CD4-positive, alpha-beta memory T cell (primary cell): ENCODE measurements around the gene SLC25A44. TPM values are rescaled to one million over a fixed set of nuclear protein-coding genes. Genes with fewer than 3 reads are reported as not detected.

Experiments used
- CTCF ChIA-PET: fragments of 350-600 bp; sonication (Branson Sonifier 250); formaldehyde crosslinking; loops from one replicate; lab custom pipeline; 2021; ENCODE audit warnings: inconsistent platforms; ENCODE audit not compliant: partially characterized antibody; lab: Charles Lee
- POLR2A ChIA-PET: fragments of 350-600 bp; sonication (Branson Sonifier 250); formaldehyde crosslinking; loops from one replicate; lab custom pipeline; 2021; ENCODE audit not compliant: partially characterized antibody; lab: Charles Lee
- DNase-seq, 5 donors: peaks; one replicate each; pipeline versions ENCODE4 v3.0.0 to v3.0.0-alpha.2; 2020 to 2022; ENCODE audit warnings: mixed read lengths in 1 of 5
- H3K27ac ChIP-seq: one replicate; pipeline ENCODE4 v1.7.0; 2013; ENCODE audit warnings: low read depth, low read length
- H3K27me3 ChIP-seq: 2 replicates; pipeline ENCODE4 v1.7.0; 2013; ENCODE audit warnings: mild to moderate bottlenecking, low read length, moderate library complexity; ENCODE audit not compliant: insufficient read depth
- H3K36me3 ChIP-seq: 2 replicates; pipeline ENCODE4 v1.7.0; 2013; ENCODE audit warnings: mild to moderate bottlenecking, low read length, moderate library complexity; ENCODE audit not compliant: insufficient read depth
- H3K4me1 ChIP-seq: 2 replicates; pipeline ENCODE4 v1.7.0; 2013; ENCODE audit warnings: mild to moderate bottlenecking, low read length, moderate library complexity; ENCODE audit not compliant: insufficient read depth
- H3K4me3 ChIP-seq, 2 donors: one replicate each; pipeline ENCODE4 v1.7.0; 2013; ENCODE audit warnings: low read length in 2 of 2, mild to moderate bottlenecking in 1 of 2
- H3K9me3 ChIP-seq, 2 donors: one replicate each; pipeline ENCODE4 v1.7.0; 2013; ENCODE audit warnings: low read length in 2 of 2, control low read depth in 1 of 2; ENCODE audit not compliant: control insufficient read depth in 1 of 2
- H3K27ac Mint-ChIP-seq, 7 donors: one replicate each; pipeline ENCODE4 v1.8.0; 2020 to 2021; ENCODE audit warnings: mixed read lengths in 7 of 7, mild to moderate bottlenecking in 6 of 7, inconsistent platforms in 3 of 7, moderate library complexity in 3 of 7
- H3K27me3 Mint-ChIP-seq, 2 donors: one replicate each; pipeline ENCODE4 v1.8.0; 2020 to 2021; ENCODE audit warnings: mixed read lengths in 2 of 2
- H3K36me3 Mint-ChIP-seq, 2 donors: one replicate each; pipeline ENCODE4 v1.8.0; 2020 to 2021; ENCODE audit warnings: mixed read lengths in 2 of 2, inconsistent platforms in 1 of 2, mild to moderate bottlenecking in 1 of 2
- H3K4me1 Mint-ChIP-seq, 4 donors: one replicate each; pipeline ENCODE4 v1.8.0; 2020 to 2021; ENCODE audit warnings: mixed read lengths in 4 of 4, mild to moderate bottlenecking in 1 of 4
- H3K4me3 Mint-ChIP-seq, 8 donors: one replicate each; pipeline ENCODE4 v1.8.0; 2020 to 2021; ENCODE audit warnings: mixed read lengths in 8 of 8, mild to moderate bottlenecking in 7 of 8, moderate library complexity in 6 of 8, inconsistent platforms in 3 of 8
- H3K9me3 Mint-ChIP-seq, 8 donors: one replicate each; pipeline ENCODE4 v1.8.0; 2020 to 2021; ENCODE audit warnings: mixed read lengths in 8 of 8, mild to moderate bottlenecking in 5 of 8, inconsistent platforms in 3 of 8, moderate library complexity in 1 of 8
- intact Hi-C: fragments of 100-400 bp; cut with micrococcal nuclease; formaldehyde crosslinking; loops from one replicate; pipeline ENCODE4 v1.15.1; 2023
- polyA plus RNA-seq, 2 donors: library from polyadenylated mRNA; unstranded; fragments of 300-500 nt; fragmentation: Illumina TruSeq; gene quantifications; one replicate each; pipeline ENCODE4 v1.2.3, GENCODE V29; 2021
- total RNA-seq, 2 experiments: library from RNA; stranded (reverse); gene quantifications; one replicate each; pipeline ENCODE4 v1.2.3, GENCODE V29; 2021

Gene SLC25A44
- total and polyA plus RNA-seq, 4 experiments from 2014 or later = 9.8 to 23.3 (median 18.3) TPM

DNA sequence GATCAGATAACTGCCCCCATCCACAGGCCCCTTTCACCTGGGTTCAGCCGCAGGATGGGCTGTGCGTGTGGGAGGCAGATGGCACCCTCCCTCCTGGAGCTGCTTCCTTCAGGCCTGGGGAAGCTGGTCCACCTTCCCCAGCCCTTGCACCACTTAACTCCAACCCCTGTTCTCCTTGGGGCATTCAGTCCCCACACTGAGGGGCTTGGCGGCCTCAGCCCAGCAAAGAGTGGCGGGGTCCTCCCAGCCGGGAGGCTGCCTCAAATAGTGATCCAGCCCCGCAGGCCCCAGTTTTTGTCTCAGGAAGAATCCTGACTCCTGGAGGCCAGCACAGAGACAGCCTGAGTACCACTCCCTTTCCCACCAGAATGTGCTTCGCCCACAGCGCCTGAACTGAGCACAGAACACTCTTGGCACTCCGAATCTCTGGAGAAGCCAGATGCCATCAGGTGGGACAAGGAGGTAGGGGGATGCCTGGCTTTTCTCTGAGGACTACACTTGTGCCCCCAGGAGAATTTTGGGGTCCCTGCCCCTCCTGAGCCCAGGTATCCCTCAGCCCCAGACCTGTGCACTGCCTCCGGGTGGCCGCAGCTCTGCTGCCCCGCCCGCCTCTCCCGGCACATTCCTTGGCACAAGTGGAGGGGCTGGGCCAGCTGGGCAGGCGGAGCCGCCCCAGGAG lies 53.0 kb downstream of the SLC25A44 start:
- Histone ChIP-seq H3K27me3 (no peaks in the 10 kb centered on the region), H3K36me3 (peaks cover 17% of the 10 kb centered on the region), H3K9me3 (no peaks in the 10 kb centered on the region), H3K4me1 (peaks cover 27% of the 10 kb centered on the region), H3K4me3 (no peak overlapping the region), H3K27ac (no peak overlapping the region)
- intact Hi-C loops = no loop called here
- Mint-ChIP-seq H3K4me3 (peak overlapping the region in 3 of 8 donors; percentile 28 to 71 (median 56)), H3K9me3 (no peaks in the 10 kb centered on the region), H3K27ac (peak overlapping the region in 1 of 7 donors; percentile 17), H3K27me3 (no peaks in the 10 kb centered on the region), H3K36me3 (peaks cover 0 to 18% of the 10 kb centered on the region in 2 donors), H3K4me1 (peaks cover 10 to 30% (median 20%) of the 10 kb centered on the region in 4 donors)
- ChIA-PET CTCF (interaction anchor here (0.8 kb wide), 1 partner anchor 10 kb away, joined by 3 read pairs; no protein-coding TSS in a partner anchor), POLR2A (interaction anchor here (0.9 to 1.8 kb wide), 3 partner anchors 34 to 53 kb away, joined by 3 to 17 read pairs (median 3); partner anchors contain the start of genes PMF1, SLC25A44 and SMG5)
- DNase-seq = no peak

DNA sequence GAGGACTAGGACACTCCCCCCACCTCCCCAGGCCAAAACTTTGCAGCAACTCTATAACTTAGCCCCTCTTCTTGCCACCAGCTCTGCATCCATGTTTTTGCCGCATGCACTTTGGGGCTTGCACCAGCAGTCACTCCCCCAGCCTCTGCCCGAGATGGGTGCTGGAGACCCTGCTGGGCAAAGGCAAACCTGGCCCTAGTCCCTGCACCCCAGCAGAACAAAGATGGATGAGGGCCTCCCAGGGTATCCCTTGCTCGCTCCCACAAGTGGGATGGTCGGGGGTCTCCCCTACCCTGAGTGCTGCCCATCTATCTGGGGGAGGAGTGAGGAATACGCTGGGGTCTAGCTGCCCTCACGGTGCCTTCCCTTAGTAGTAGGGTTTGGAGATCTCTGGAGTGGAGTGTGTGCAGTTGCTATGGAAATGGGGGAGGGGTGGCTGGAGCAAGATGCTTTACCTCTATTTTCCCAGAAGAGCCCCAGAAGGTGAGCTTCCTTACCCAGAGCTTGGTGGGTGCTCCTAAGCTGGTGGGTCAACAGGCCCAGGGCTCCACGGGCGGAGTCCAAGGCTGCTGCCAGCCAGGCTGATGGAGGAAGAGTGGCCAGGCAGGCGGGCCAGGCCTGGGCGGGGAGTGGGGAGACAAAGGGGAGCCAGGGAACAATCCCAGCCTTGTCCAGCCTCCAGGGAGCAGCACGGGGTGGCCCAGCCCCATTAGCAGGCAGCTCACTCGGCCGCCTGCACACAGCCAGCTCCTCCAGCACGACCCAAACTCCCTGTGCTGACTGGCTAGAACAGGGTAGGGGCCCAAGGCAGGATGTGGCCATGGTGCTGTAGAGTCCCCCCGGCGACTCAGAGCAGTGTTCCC lies 53.8 kb downstream of the SLC25A44 start, which contains the start of gene PAQR6:
PAQR6 (minus strand) TSS at position 597 of the 863 bp plus-strand sequence. CDS start 1,325 bp downstream, outside the sequence.
- H3K9me3 Mint-ChIP-seq = no peaks in the 10 kb centered on the region
- POLR2A ChIA-PET = no interaction called here
- peaks cover 28% of the 10 kb centered on the region for H3K4me1 ChIP-seq
- no peak within 1 kb of the TSS for H3K4me3 ChIP-seq
- H3K36me3 ChIP-seq = peaks cover 25% of the 10 kb centered on the region
- H3K36me3 Mint-ChIP-seq = peaks cover 7 to 26% of the 10 kb centered on the region in 2 donors
- CTCF ChIA-PET = interaction anchor here (0.6 kb wide), 1 partner anchor 20 kb away, joined by 6 read pairs; no protein-coding TSS in a partner anchor
- H3K27ac Mint-ChIP-seq = peak within 1 kb of the TSS in 6 of 7 donors; percentile 15 to 62 (median 48)
- no peak within 1 kb of the TSS for H3K27ac ChIP-seq
- no peaks in the 10 kb centered on the region for H3K27me3 ChIP-seq
- peaks cover 14 to 38% (median 23%) of the 10 kb centered on the region in 4 donors for H3K4me1 Mint-ChIP-seq
- H3K9me3 ChIP-seq = no peaks in the 10 kb centered on the region
- H3K27me3 Mint-ChIP-seq = no peaks in the 10 kb centered on the region
- DNase-seq = no peak
- peak within 1 kb of the TSS in 5 of 8 donors; percentile 26 to 39 (median 31) for H3K4me3 Mint-ChIP-seq
- intact Hi-C loops = no loop called here

DNA sequence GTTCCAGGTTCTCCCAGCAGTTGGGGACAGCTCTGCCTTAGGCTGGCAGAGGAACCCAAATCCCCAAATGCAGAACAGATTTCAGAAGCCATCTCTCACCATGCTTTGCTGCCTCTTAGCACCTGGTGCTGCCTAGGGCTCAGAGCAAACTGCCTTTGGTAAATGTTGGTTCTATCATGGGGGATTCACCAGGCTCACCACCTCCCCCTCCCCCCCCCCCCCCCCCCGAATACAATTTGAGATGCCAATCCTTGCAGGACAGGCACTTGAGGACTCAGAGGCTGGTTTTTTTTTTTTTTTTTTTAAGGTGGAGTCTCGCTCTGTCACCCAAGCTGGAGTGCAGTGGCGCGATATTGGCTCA lies 54.4 kb downstream of the SLC25A44 start:
- H3K4me3 ChIP-seq = no peak overlapping the region
- peaks cover 28% of the 10 kb centered on the region for H3K4me1 ChIP-seq
- CTCF ChIA-PET = interaction anchor here (0.6 kb wide), 1 partner anchor 21 kb away, joined by 6 read pairs; no protein-coding TSS in a partner anchor
- Mint-ChIP-seq H3K4me3 (no peak overlapping the region), H3K27ac (peak overlapping the region in 4 of 7 donors; percentile 41 to 52 (median 47)), H3K9me3 (no peaks in the 10 kb centered on the region), H3K4me1 (peaks cover 14 to 44% (median 26%) of the 10 kb centered on the region in 4 donors), H3K27me3 (no peaks in the 10 kb centered on the region), H3K36me3 (peaks cover 13 to 32% of the 10 kb centered on the region in 2 donors)
- DNase-seq = no peak
- H3K36me3 ChIP-seq = peaks cover 31% of the 10 kb centered on the region
- no peaks in the 10 kb centered on the region for H3K27me3 ChIP-seq
- H3K9me3 ChIP-seq = no peaks in the 10 kb centered on the region
- intact Hi-C loops = no loop called here
- POLR2A ChIA-PET = no interaction called here
- H3K27ac ChIP-seq = no peak overlapping the region

DNA sequence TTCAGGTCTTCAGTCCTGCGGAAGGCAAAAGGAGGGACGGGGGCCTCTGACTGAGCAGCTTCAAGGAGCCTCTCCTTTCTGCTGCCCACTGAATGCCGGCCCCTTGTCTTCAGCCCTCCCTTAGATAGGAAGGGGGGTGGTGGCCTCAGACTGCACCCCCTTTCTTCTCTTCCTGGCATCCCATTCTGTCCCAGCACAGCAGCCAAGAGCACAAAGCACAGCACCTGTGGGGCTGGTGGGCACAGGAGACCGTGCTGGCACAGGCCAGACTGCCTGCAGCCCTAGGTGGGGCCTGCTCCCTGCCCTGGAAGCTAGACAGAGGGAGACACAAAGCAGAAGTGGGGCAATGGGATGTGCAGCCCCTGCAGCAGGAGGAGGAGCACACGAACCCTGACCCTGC lies 55.7 kb downstream of the SLC25A44 start:
- Mint-ChIP-seq H3K27ac (peak overlapping the region in 2 of 7 donors; percentile 19 to 29), H3K36me3 (peaks cover 22 to 38% of the 10 kb centered on the region in 2 donors), H3K4me3 (no peak overlapping the region), H3K9me3 (no peaks in the 10 kb centered on the region), H3K27me3 (no peaks in the 10 kb centered on the region), H3K4me1 (peaks cover 14 to 37% (median 24%) of the 10 kb centered on the region in 4 donors)
- peaks cover 28% of the 10 kb centered on the region for H3K4me1 ChIP-seq
- no peaks in the 10 kb centered on the region for H3K27me3 ChIP-seq
- ChIA-PET POLR2A (no interaction called here), CTCF (no interaction called here)
- DNase-seq = no peak
- H3K9me3 ChIP-seq = no peaks in the 10 kb centered on the region
- intact Hi-C loops = no loop called here
- H3K36me3 ChIP-seq = peaks cover 44% of the 10 kb centered on the region
- no peak overlapping the region for H3K27ac ChIP-seq
- no peak overlapping the region for H3K4me3 ChIP-seq

DNA sequence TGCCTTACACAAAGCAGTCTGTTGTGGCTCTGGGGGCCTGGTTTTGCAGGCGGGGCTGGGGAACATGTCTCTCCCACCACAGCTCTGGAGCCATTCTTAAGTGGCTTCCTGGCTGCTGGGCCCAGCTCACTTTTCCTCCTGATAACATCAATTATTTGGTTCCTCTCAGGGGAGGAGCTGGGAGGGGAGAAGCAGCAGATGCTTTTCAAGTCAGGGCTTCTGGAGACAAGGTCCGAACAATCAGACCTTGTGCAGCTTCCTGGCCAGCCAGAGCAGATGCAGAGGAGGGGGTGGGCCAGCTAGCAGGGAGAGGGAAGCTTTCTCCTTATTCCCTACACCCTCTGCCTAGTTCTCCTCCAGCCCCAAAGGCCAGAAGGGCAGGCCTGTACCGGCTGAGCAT lies 57.6 kb downstream of the SLC25A44 start:
- intact Hi-C loops = no loop called here
- Mint-ChIP-seq H3K27me3 (no peaks in the 10 kb centered on the region), H3K9me3 (no peaks in the 10 kb centered on the region), H3K4me3 (peak overlapping the region in 2 of 8 donors; percentile 25 to 50), H3K36me3 (peaks cover 29 to 45% of the 10 kb centered on the region in 2 donors), H3K4me1 (peaks cover 3 to 26% (median 13%) of the 10 kb centered on the region in 4 donors), H3K27ac (peak overlapping the region in 5 of 7 donors; percentile 70 to 87 (median 76))
- no peaks in the 10 kb centered on the region for H3K9me3 ChIP-seq
- H3K27me3 ChIP-seq = no peaks in the 10 kb centered on the region
- ChIA-PET POLR2A (interaction anchor here (1.0 to 1.2 kb wide), 5 partner anchors 22 to 44 kb away, joined by 3 to 4 read pairs (median 3); partner anchors contain the start of genes GLMP, PMF1 and SMG5), CTCF (interaction anchor here (1.2 kb wide), 1 partner anchor 186 kb away, joined by 3 read pairs; no protein-coding TSS in a partner anchor)
- H3K36me3 ChIP-seq = peaks cover 52% of the 10 kb centered on the region
- no peak overlapping the region for H3K27ac ChIP-seq
- no peak overlapping the region for H3K4me3 ChIP-seq
- H3K4me1 ChIP-seq = peaks cover 13% of the 10 kb centered on the region
- DNase-seq = no peak

DNA sequence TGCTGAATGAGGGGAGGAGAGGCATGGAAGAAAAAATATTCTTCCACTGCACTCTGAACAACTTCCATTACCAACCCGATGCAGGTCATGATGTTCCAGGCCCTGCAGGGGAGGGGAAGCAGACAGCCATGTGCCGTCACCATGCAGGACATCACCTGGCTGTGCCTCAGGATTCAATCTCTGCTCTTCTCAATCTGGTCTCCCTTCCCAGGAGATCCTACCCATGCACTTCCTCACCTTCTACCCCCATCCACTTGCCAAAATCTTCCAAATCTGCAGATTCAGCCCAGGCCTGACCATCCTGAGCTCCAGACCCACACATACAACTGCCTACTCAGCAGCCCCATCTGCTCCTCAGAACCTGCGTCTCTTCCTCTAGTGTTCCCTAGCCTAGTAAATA lies 59.7 kb downstream of the SLC25A44 start:
- Histone ChIP-seq H3K27ac (no peak overlapping the region), H3K36me3 (peaks cover 69% of the 10 kb centered on the region), H3K9me3 (no peaks in the 10 kb centered on the region), H3K4me3 (no peak overlapping the region), H3K4me1 (peaks cover 11% of the 10 kb centered on the region), H3K27me3 (no peaks in the 10 kb centered on the region)
- Mint-ChIP-seq H3K27me3 (no peaks in the 10 kb centered on the region), H3K4me3 (no peak overlapping the region), H3K36me3 (peaks cover 30 to 63% of the 10 kb centered on the region in 2 donors), H3K27ac (peak overlapping the region in 5 of 7 donors; percentile 3 to 83 (median 58)), H3K9me3 (no peaks in the 10 kb centered on the region), H3K4me1 (peaks cover 3 to 23% (median 13%) of the 10 kb centered on the region in 4 donors)
- POLR2A ChIA-PET = no interaction called here
- CTCF ChIA-PET = no interaction called here
- DNase-seq = no peak
- intact Hi-C loops = no loop called here
